ENCODE measurements around the gene FAM135A. TPM values are rescaled to one million over a fixed set of nuclear protein-coding genes. Genes with fewer than 3 reads are reported as not detected.

The FAM135A gene
- total and polyA plus RNA-seq, 12 donors, result 6.8 to 33.9 (median 13.7) TPM

DNA sequence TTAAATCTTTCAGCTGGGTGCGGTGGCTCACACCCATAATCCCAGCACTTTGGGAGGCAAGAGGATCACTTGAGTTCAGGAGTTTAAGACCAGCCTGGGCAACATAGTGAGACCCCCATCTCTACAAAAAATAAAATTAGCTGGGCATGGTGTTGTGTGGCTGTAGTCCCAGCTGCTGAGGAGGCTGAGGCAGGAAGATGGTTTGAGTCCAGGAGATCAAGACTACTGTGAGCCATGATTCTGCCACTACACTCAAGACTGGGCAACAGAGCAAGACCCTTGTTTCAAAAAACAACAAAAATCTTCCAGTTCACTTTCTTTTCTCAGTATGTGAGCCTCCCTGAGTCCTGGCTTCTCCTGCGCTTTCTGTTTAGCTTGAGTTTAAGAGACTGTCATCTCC, 161.3 kb downstream of the FAM135A start:
- DNase-seq, result no peak
- H3K9me3 ChIP-seq (replicated peaks in 1 of 3), result no peaks in the 10 kb centered on the region
- H3K4me3 ChIP-seq, result no peak overlapping the region
- H3K27me3 ChIP-seq, result no peaks in the 10 kb centered on the region
- intact Hi-C loops (cut with DNase I), result no loop called here
- 96 to 100% (median 100%) methylated on average over 2 of the region's 2 CpGs for WGBS, 4 donors
- no peak overlapping the region for H3K27ac ChIP-seq
- TF ChIP-seq CTCF (IDR thresholded peaks at IDR 0.05) (no peak), POLR2A (IDR thresholded peaks at IDR 0.05) (no peak)
- H3K4me1 ChIP-seq (replicated peaks in 1 of 2), result no peaks in the 10 kb centered on the region
- peaks cover 0 to 3% of the 10 kb centered on the region in 2 donors for H3K36me3 ChIP-seq (replicated peaks in 1 of 2)

GRCh38 chr6:70575899-70576495, 162.7 kb downstream of the FAM135A start:
- no peak for TF ChIP-seq CTCF (IDR thresholded peaks at IDR 0.05)
- no peak for TF ChIP-seq POLR2A (IDR thresholded peaks at IDR 0.05)
- WGBS, 4 donors, result 67 to 76% (median 73%) methylated on average over 7 of the region's 7 CpGs
- intact Hi-C loops (cut with DNase I), result no loop called here
- Histone ChIP-seq H3K9me3 (replicated peaks in 1 of 3) (no peaks in the 10 kb centered on the region), H3K27me3 (no peaks in the 10 kb centered on the region), H3K27ac (no peak overlapping the region), H3K36me3 (replicated peaks in 1 of 2) (peaks cover 0 to 15% of the 10 kb centered on the region in 2 donors), H3K4me1 (replicated peaks in 1 of 2) (no peaks in the 10 kb centered on the region), H3K4me3 (no peak overlapping the region)
- no peak for DNase-seq

DNA sequence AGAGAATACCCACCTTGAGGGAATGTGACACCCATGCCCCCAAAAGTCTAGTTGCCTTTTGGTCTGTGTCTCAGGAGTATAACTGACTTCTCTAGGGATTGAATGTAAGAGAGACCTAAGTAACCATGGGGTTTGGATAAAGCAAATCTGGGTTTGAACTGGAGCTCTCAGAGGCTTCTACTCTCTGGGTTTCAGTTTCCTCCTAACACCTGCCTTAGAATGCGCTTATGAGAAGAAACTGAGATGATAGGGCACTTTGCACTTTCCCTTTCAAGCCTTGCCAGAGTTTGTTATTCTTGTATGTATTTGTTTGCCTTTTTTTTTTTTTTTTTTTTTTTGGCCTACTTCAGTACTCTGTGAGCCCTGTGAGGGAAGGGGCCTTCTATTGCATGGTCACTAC, 172.8 kb downstream of the FAM135A start:
- TF ChIP-seq CTCF (IDR thresholded peaks at IDR 0.05) (no peak), POLR2A (IDR thresholded peaks at IDR 0.05) (no peak)
- Histone ChIP-seq H3K4me3 (no peak overlapping the region), H3K4me1 (replicated peaks in 1 of 2) (no peaks in the 10 kb centered on the region), H3K27ac (no peak overlapping the region), H3K27me3 (no peaks in the 10 kb centered on the region), H3K9me3 (replicated peaks in 1 of 3) (no peaks in the 10 kb centered on the region), H3K36me3 (replicated peaks in 1 of 2) (peaks cover 0 to 18% of the 10 kb centered on the region in 2 donors)
- intact Hi-C loops (cut with DNase I), result loop anchor here in 1 of 2 donors (10.0 kb wide), 1 partner anchor 79 kb away; the partner anchor contains the start of gene SMAP1
- DNase-seq, result no peak
- 97 to 100% (median 100%) methylated on average over 1 of the region's 1 CpG for WGBS, 4 donors

DNA sequence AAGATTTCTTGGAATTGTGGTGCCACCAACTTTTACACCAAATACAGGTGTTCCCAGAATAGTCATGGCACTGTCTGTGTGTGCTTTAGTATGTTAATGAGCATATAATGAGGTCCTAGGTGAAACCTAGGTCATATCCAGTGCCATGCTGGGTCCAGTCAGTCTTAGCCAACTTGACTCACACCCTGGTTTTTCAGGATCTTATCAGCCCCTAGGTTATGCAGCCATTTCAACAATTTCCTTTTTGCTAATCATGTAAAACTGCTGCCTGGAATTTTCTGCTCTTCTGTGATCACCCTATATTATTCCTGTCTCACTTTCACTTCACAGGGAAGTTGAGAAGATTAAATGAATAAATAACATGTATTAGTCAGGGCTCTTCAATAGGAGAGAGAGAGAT, 177.1 kb downstream of the FAM135A start:
- intact Hi-C loops (cut with DNase I), result no loop called here
- Histone ChIP-seq H3K4me1 (replicated peaks in 1 of 2) (no peaks in the 10 kb centered on the region), H3K36me3 (replicated peaks in 1 of 2) (peaks cover 0 to 5% of the 10 kb centered on the region in 2 donors), H3K27ac (no peak overlapping the region), H3K4me3 (no peak overlapping the region), H3K27me3 (no peaks in the 10 kb centered on the region), H3K9me3 (replicated peaks in 1 of 3) (no peaks in the 10 kb centered on the region)
- DNase-seq, result no peak
- TF ChIP-seq POLR2A (IDR thresholded peaks at IDR 0.05) (no peak), CTCF (IDR thresholded peaks at IDR 0.05) (no peak)
